ENCODE data around the gene TRIM39.
"Not testable (repeated sequence)": the region's sequence is repeated elsewhere in the genome, so short reads cannot be mapped to it uniquely, and the experiment has no call there.

The TRIM39 gene

DNA sequence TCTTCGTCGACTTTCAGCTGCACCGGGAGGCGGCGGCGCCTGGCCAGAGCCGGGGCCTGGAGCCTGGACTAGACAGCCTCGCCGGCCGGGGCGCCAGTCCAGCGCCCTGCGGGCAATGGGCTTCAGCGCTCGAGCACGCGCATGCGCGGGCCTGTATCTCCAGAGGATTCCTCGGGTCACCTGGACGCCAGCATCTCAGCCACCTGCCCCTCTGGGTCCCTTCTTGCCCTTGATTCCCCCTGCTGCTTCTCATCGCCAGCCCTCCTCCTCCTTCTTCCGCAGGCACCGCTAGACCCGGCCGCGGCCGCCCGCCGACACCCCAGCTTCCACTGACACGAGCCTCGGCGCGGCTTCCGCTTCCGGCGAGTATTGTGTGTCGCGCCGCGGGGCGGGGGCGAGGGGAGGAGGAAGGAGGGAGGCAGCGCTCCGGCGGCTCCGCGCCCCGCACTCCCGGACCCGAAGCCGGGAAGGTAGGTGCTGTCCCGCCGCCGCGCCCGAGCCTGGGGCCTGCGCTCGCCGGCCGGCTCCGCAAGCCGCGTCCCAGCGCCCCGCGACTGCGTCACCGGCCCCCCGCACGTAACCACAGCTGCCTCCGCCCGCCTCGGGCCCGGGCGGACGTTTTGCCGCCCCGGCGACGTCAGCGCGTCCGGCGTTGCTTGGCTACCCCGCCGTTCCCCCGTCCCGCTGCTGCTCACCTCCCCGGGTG lies at the start of gene TRIM39:
Gene TRIM39, plus strand, starts transcription at position 402 of the 706 bp plus-strand sequence. CDS start 2,391 bp downstream, outside the sequence.
- DNase-seq, result peak; percentile 64

DNA sequence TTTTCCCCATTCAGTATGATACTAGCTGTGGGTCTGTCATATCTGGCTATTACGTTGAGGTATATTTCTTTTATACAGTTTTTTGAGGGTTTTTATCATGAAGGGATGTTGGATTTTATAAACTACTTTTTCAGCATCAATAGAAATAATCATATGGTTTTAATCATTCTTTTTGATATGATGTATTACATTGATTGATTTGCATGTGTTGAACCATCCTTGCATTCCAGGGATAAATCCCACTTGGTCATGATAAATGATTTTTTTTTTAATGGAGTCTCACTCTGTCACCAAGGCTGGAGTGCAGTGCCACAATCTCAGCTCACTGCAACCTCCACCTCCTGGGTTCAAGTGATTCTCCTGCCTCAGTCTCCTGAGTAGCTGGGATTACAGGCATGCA lies 45.7 kb upstream of the TRIM39 start:
- not testable (repeated sequence) for DNase-seq

DNA sequence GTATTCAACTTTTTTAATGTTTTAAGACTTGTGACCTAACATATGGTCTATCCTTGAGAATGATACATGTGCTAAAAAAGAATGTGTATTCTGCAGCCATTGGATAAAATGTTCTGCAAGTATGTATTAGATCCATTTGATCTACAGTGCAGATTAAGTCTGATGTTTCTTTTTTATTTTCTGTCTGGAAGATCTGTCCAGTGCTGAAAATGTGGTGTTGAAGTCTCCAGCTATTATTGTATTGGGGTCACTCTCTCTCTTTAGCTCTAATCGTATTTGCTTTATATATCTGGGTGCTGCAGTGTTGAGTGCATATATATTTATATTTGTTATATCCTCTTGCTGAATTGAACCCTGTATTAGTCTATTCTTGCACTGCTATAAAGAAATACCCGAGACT lies 44.2 kb upstream of the TRIM39 start:
- no peak for DNase-seq

GRCh38 chr6:30283761-30284160 lies 43.0 kb upstream of the TRIM39 start:
- DNase-seq, result no peak

- no peak for DNase-seq
Measured at GRCh38 chr6:30287139-30287538, 39.6 kb upstream of the TRIM39 start.

- DNase-seq, result no peak
Measured at GRCh38 chr6:30295837-30296236, 30.9 kb upstream of the TRIM39 start.

GRCh38 chr6:30304002-30304401 lies 22.7 kb upstream of the TRIM39 start:
- DNase-seq, result no peak

- DNase-seq, result no peak
Measured at GRCh38 chr6:30311101-30311500, 15.6 kb upstream of the TRIM39 start.

DNA sequence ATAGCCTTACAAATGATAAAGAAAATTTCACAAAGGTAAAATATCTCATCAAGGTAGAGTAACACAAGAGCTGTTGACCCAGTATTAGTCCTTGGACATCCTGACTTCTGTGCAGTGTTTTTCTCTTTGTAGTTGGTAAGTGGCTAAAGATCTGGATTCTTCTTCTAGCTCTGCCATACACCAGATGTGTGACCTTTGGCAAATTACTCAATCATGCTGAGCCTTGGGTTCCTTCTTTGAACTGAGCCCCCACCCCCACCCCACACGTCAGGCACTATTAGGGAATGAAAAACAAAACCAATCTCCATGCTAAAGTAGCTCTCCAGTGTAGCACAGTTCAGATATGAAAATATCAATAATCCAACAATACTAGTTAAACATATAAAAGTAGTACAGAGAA lies 15.1 kb upstream of the TRIM39 start:
- no peak for DNase-seq

- DNase-seq, result no peak
Measured at GRCh38 chr6:30312266-30312665, 14.5 kb upstream of the TRIM39 start.

- no peak for DNase-seq
Measured at GRCh38 chr6:30312676-30313321, 13.9 kb upstream of the TRIM39 start.

DNA sequence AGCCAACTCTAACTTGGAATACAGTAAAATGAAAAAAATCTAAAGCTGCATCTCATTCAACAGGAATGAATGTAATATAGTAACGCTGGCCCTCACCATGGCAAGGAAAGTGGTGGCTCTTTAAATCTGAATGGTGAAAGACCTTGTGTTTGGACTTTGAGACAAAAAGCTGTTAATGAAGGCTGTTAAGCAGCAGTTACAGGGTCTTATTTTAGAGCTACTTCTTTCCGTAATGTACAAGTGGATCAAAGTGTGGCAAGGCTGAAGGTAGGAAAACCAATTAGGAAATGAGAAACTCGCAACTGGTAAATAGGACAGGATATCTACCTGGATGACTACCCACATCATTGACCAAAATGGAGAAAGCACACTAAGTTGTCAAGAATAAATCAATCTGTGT lies 11.6 kb upstream of the TRIM39 start:
- no peak for DNase-seq

DNA sequence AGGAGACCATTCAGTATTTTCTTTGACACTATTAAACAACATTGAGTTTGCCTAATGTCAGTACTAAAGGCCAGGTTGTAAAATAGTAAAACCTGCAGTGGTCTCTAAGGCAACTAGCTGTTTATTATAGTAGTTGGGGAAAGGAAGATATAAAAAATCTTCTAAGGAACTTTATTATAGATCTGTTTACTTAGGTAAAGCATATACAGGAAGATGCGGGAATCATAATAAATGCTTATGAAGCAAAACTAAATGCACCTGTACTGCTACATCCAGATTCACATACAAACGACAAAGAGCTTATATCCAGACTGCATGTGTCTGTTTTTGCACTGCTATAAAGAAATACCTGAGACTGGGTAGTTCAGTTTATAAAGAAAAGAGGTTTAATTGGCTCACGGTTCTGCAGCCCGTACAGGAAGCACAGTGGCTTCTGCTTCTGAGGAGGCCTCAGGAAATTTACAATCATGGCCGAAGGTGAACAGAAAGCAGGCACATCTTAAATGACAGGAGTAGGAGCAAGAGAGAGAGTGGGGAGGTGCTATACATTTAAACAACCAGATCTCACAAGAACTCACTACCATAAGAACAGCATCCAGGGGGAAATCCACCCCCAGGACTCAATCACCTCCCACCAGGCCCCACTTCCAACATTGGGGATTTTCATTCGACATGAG lies 8.7 kb upstream of the TRIM39 start:
- DNase-seq, result no peak

GRCh38 chr6:30319146-30319835 lies 7.4 kb upstream of the TRIM39 start:
- no peak for DNase-seq

DNA sequence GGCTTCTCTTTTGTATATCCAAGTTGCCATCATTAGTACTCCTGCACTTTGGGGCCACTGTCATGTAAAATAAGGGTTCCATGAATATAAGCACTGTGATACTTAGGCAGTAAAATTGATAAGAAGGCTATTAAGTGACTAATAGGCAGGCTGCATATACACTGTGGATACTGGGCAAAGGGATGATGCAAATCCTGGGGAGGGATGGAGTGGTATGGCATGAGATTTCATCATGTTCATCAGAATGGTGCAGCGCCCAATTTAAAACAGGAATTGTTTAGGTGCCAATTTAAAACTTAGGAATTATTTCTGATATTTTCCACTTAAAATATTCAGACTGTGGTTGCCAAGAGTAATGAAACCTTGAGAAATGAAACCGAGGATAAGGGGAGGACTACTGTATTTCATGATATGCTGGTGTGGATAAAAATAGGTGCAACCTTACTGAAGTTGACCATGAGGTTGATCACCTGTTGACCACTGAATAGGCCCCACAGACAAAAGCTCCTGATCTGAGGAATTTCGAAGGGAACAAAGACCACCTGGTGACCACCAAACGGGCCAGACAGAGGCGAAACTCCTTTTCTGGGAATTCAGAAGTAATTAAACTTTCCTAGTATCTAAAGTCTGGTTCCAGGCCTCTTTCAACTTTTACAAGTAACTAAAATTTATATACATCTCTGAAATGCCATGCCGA lies 4.9 kb upstream of the TRIM39 start:
- DNase-seq, result no peak

GRCh38 chr6:30322527-30323501 lies 3.9 kb upstream of the TRIM39 start:
- no peak for DNase-seq

DNA sequence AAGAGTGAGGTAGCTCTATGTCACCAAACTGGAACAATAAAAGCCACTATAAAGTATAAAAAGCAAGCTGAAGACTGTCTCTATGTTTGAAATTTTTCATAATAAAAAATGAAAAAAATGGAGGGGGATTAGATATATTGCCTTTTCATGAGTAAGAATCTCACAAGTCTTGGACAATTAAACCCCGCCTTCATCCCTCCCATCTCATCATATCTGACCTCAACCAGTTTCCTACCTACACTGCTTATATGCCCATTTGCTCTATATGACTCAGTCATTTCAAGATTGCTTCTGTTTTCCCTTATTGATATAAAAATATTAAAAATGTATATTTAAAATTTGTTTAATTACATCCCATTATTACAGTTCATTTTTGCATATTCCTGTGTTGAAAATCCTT lies 2.9 kb upstream of the TRIM39 start:
- DNase-seq, result no peak

DNA sequence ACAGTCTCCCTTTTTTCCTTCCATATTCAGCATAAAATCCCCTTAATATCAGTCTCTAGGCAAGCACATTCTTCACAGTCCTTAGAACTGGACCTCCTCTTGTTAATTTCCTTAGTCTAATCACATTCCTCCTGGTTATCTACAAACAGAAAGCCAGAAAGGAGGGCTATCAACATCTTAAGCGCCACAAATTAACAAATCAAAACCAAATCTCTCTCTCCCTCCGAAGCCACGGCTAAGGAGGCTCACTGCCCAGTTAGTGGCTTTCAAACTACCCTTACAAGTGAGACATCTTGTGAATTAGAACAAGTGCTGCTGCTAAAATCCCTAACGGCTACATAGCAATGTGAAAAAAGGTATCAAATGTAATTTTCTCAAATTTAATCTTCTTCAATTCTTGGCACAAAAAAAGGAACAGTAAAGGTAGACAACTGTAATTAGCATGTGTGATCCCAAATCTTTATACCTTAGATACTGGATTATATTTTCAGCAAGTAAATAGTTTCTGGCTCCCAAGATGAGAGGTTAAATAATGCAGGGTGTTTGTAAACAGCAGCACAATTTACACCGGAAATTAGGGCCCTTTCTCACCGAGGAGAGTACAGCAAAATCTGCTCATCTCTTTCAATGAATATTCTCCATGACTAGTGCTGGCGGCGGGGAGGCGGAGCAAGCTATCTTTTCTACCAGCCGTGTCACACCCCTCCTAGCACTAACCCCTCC lies 1.4 kb upstream of the TRIM39 start:
- DNase-seq, result no peak

- DNase-seq, result peak; percentile 59
Measured at GRCh38 chr6:30325873-30326525, 728 bp upstream of the TRIM39 start.

DNA sequence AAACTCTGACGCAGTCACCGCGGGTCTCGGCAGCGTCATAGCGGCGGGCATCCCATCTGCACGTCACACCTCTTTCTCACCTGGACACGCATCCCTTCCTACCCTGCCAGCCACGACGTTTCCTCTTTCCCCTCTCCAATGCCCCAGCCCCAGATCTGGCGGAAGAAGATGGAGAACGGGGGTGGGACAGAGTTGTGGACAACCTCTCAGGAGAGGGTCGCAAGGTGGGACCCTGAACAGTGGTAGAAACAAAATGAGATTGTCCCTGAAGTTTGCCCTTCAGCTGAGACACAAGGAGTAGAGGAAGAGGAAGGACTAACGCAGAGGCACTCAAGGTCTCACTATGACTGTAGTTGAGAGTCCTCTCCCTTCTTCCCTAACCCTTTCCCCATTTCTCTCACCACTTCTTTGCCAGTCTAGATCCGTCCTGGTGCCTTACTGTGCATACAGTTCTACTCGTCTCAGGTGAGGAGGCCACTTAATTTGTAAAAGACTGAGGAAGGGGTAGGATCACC lies 562 bp downstream of the TRIM39 start:
- DNase-seq, result no peak
